Smooth muscle cell (in vitro differentiated cells): ENCODE data around the gene KCNIP4. TPM values are rescaled to one million over a fixed set of nuclear protein-coding genes. Genes with fewer than 3 reads are reported as not detected.

Source experiments
- DNase-seq: peaks from one replicate; lab custom pipeline; 2025; ENCODE audit not compliant: unreplicated experiment; lab: John Stamatoyannopoulos, UW
- H2AFZ ChIP-seq: fragments of 200-600 bp; sonication (generic); 2 replicates; pipeline ENCODE4 v1.6.0; 2016; ENCODE audit warnings: antibody characterized with exemption, low read depth, mild to moderate bottlenecking
- H3F3A ChIP-seq: fragments of 200-600 bp; sonication (generic); 2 replicates; pipeline ENCODE4 v1.6.0; 2017; ENCODE audit warnings: antibody characterized with exemption, low read depth
- H3K27ac ChIP-seq: fragments of 200-600 bp; sonication (generic); 2 replicates; pipeline ENCODE4 v1.5.1; 2016; ENCODE audit warnings: low read depth, mild to moderate bottlenecking
- H3K27me3 ChIP-seq: fragments of 200-600 bp; sonication (generic); 2 replicates; pipeline ENCODE4 v1.6.1; 2016; ENCODE audit warnings: low read depth, mild to moderate bottlenecking
- H3K36me3 ChIP-seq: fragments of 200-600 bp; sonication (generic); 2 replicates; pipeline ENCODE4 v1.5.1; 2016; ENCODE audit warnings: low read depth
- H3K4me1 ChIP-seq: fragments of 200-600 bp; sonication (generic); 2 replicates; pipeline ENCODE4 v1.5.1; 2016; ENCODE audit warnings: low read depth
- H3K4me2 ChIP-seq: fragments of 200-600 bp; sonication (generic); 2 replicates; pipeline ENCODE4 v1.6.0; 2016; ENCODE audit warnings: mild to moderate bottlenecking
- H3K4me3 ChIP-seq: fragments of 200-600 bp; sonication (generic); 2 replicates; pipeline ENCODE4 v1.5.1; 2016; ENCODE audit warnings: mild to moderate bottlenecking
- H3K79me2 ChIP-seq: fragments of 200-600 bp; sonication (generic); 2 replicates; pipeline ENCODE4 v1.6.0; 2016; ENCODE audit warnings: low read depth, mild to moderate bottlenecking
- H3K9ac ChIP-seq: fragments of 200-600 bp; sonication (generic); 2 replicates; pipeline ENCODE4 v1.6.0; 2016; ENCODE audit warnings: low read depth
- H3K9me3 ChIP-seq: fragments of 200-600 bp; sonication (generic); replicated peaks from 2 replicates; pipeline ENCODE4 v1.5.1; 2016; ENCODE audit warnings: low read depth
- H4K20me1 ChIP-seq: fragments of 200-600 bp; sonication (generic); 2 replicates; pipeline ENCODE4 v1.6.0; 2016; ENCODE audit warnings: low read depth
- CTCF ChIP-seq: fragments of 200-600 bp; sonication (generic); IDR thresholded peaks from 2 replicates; pipeline ENCODE4 v1.5.1; 2017; ENCODE audit warnings: borderline replicate concordance, mild to moderate bottlenecking, antibody characterized with exemption; ENCODE audit not compliant: insufficient read depth, poor library complexity, severe bottlenecking
- WGBS: methylation state at CpG from one replicate; pipeline ENCODE4 v1.1.7; 2016; ENCODE audit warnings: low lambda C conversion rate; 5-methylcytosine and 5-hydroxymethylcytosine counted together
- polyA plus RNA-seq: library from polyadenylated mRNA; unstranded; fragments of >200 nt; fragmentation: Nextera tagmentation; extraction: Ambion mirVana; gene quantifications from 2 replicates; pipeline ENCODE4 v1.2.1, GENCODE V29; 2016
- total RNA-seq: library from RNA; depleted of rRNA; stranded (reverse); fragments of >200 nt; gene quantifications from 2 replicates; pipeline ENCODE4 v1.2.3, GENCODE V29; 2014

The KCNIP4 gene
- total and polyA plus RNA-seq, 2 experiments from 2014 or later, result 0.07 TPM; not detected in 1

GRCh38 chr4:21046141-21046540 is 902.4 kb downstream of the KCNIP4 start:
- TF ChIP-seq CTCF, result no peak
- no peak for DNase-seq
- no peaks in the 10 kb centered on the region for H3K36me3 ChIP-seq
- no peak overlapping the region for H3K27ac ChIP-seq
- H3K9me3 ChIP-seq, result no peaks in the 10 kb centered on the region
- H3K4me1 ChIP-seq, result no peaks in the 10 kb centered on the region
- peaks cover 4% of the 10 kb centered on the region for H3K27me3 ChIP-seq
- H3K79me2 ChIP-seq, result no peaks in the 10 kb centered on the region
- H3F3A ChIP-seq, result no peaks in the 10 kb centered on the region
- no peak overlapping the region for H3K9ac ChIP-seq
- no peaks in the 10 kb centered on the region for H4K20me1 ChIP-seq
- no peak overlapping the region for H3K4me2 ChIP-seq
- H3K4me3 ChIP-seq, result no peak overlapping the region
- no peak overlapping the region for H2AFZ ChIP-seq
- WGBS, result 89% methylated on average over 1 of the region's 1 CpG

- H3K9me3 ChIP-seq, result no peaks in the 10 kb centered on the region
- H3K27me3 ChIP-seq, result no peaks in the 10 kb centered on the region
- H3F3A ChIP-seq, result no peaks in the 10 kb centered on the region
- no peaks in the 10 kb centered on the region for H3K36me3 ChIP-seq
- no peak overlapping the region for H3K4me3 ChIP-seq
- no peak overlapping the region for H3K9ac ChIP-seq
- no peak overlapping the region for H3K4me2 ChIP-seq
- no peak for TF ChIP-seq CTCF
- H3K27ac ChIP-seq, result no peak overlapping the region
- no peaks in the 10 kb centered on the region for H4K20me1 ChIP-seq
- 92% methylated on average over 1 of the region's 1 CpG for WGBS
- no peaks in the 10 kb centered on the region for H3K79me2 ChIP-seq
- no peak overlapping the region for H2AFZ ChIP-seq
- H3K4me1 ChIP-seq, result no peaks in the 10 kb centered on the region
- DNase-seq, result no peak
These were observed 903.5 kb downstream of the KCNIP4 start for GRCh38 chr4:21045119-21045518.

GRCh38 chr4:21041708-21042107 is 906.9 kb downstream of the KCNIP4 start:
- H2AFZ ChIP-seq, result no peak overlapping the region
- H4K20me1 ChIP-seq, result no peaks in the 10 kb centered on the region
- H3F3A ChIP-seq, result no peaks in the 10 kb centered on the region
- no peak for TF ChIP-seq CTCF
- DNase-seq, result no peak
- H3K36me3 ChIP-seq, result no peaks in the 10 kb centered on the region
- no peaks in the 10 kb centered on the region for H3K4me1 ChIP-seq
- H3K27ac ChIP-seq, result no peak overlapping the region
- H3K9ac ChIP-seq, result no peak overlapping the region
- 63% methylated on average over 3 of the region's 3 CpGs for WGBS
- no peaks in the 10 kb centered on the region for H3K79me2 ChIP-seq
- H3K9me3 ChIP-seq, result no peaks in the 10 kb centered on the region
- no peak overlapping the region for H3K4me3 ChIP-seq
- no peaks in the 10 kb centered on the region for H3K27me3 ChIP-seq
- no peak overlapping the region for H3K4me2 ChIP-seq

GRCh38 chr4:21034728-21035127 is 913.8 kb downstream of the KCNIP4 start:
- Histone ChIP-seq H3K27me3 (no peaks in the 10 kb centered on the region), H3K9me3 (no peaks in the 10 kb centered on the region), H3K4me2 (no peak overlapping the region), H3K4me1 (no peaks in the 10 kb centered on the region), H3K27ac (no peak overlapping the region), H2AFZ (no peak overlapping the region), H3K36me3 (no peaks in the 10 kb centered on the region), H3K79me2 (no peaks in the 10 kb centered on the region), H3K9ac (no peak overlapping the region), H3K4me3 (no peak overlapping the region), H4K20me1 (no peaks in the 10 kb centered on the region), H3F3A (no peaks in the 10 kb centered on the region)
- TF ChIP-seq CTCF, result no peak
- 84% methylated on average over 5 of the region's 5 CpGs for WGBS
- DNase-seq, result no peak
